ENCODE results near the gene PCDH9.
"Not testable (repeated sequence)": the region's sequence is repeated elsewhere in the genome, so short reads cannot be mapped to it uniquely, and the experiment has no call there.

The PCDH9 gene

DNA sequence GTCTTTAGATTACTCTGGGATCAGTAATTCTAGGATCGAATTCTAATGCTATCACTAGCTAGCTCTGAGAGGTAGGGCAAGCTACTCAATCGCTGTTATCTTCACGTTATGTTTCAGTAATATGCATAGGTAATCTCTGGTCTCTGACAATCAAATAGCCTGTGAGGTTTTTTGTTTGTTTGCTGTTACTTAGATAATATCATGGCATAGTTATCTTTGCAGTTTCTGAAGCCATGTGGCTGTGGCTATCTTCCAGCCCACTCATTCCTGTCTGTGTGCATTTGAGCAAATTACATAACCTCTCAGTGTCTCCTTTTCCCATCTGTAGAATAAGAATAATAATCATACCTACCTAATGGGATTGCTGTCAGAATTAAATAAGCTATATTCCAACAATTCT lies 330.2 kb downstream of the PCDH9 start:
- DNase-seq (ENCODE audit: low read depth): no peak

DNA sequence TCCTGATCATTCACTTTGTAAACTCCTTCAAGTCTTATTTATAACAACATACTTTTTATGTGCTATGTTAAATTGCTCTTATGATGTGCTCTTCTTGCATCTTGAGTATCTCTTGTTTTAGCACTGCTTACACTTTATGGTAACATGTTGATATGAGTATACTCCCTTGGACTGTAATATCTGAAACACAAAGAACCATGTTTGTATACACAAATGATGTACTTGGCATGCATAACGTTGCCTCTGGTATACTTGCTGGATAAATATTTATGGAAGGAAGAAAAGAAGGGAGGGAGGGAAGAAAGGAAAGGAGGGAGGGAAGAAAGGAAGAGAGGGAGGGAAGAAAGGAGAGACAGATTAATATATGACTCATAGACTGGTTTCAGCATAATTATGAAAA lies 333.2 kb downstream of the PCDH9 start:
- DNase-seq (ENCODE audit: low read depth): no peak

DNA sequence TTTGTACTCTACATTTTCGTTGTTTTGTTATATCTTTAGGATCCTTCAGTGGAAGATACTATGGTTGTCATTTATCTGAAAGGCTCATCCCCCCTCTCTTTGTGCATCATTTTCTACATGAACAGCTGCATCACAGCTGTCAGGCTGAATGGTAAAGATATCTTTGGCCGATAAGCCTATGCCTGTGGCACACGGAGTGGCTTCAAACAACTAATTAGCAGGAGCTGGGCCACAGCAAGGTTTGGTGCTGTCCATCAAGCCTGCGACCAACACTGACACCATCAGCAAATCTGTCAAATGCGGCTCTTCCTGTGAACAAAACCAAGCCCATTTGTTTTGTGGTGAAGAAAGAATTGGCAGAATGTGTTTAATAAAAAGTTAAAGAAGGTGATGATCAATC lies 334.4 kb downstream of the PCDH9 start:
- DNase-seq (ENCODE audit: low read depth): no peak

DNA sequence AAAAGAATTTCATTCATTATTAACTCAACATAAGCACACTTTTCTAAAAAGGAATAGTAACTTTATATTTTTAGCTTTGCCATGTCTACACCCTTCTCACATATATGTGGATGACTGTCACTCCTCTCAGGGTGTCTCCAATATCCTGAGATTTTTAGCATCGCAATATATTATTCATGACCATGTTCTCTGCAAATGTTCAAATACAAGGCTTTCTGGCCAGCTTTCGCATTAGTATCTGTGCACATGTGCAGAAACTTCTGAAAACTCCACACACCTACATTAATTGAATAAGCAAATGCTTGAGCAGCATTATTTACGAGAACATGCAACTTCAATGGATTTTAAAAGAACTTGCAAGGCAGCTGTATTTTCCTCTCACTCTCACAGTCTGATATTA lies 334.8 kb downstream of the PCDH9 start:
- no peak for DNase-seq (ENCODE audit: low read depth)

DNA sequence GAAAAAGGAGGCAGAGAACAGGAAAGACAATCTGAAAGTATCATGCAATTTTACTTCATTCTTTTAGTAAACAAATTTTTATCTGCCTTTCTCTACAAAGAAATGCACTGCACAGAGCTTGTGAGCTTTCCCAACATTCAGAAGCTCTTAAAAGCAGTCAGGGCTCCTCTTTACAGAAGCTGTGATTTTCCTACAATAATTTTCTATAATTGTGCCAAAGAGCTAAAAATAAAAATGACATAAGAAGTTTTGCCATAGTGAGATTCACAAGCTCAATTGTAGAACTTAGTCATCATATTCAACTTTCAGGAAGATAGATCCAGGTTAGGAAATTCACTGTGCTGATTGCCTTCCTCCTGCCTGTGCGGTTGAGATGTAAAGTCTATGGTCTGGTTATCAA lies 341.4 kb downstream of the PCDH9 start:
- DNase-seq (ENCODE audit: low read depth): no peak

DNA sequence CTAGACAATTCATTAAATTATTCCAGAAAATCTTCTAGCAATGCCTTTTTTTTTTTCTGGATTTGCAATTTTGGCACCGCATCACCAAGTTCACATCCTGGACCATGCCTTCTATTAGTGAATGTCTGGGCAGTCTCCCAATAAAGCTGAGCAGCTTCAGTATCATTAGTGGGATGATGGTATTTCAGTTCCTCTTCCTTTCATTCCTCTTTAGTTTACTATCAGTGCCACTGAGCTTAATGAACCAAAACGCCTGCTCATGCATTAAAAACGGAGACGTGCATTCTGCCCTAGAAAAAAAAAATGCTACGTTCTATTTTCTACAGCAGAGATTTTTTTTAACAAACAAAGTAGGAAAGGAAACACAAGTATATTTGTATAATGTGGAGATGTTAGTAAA lies 343.0 kb downstream of the PCDH9 start:
- DNase-seq (ENCODE audit: low read depth): no peak

DNA sequence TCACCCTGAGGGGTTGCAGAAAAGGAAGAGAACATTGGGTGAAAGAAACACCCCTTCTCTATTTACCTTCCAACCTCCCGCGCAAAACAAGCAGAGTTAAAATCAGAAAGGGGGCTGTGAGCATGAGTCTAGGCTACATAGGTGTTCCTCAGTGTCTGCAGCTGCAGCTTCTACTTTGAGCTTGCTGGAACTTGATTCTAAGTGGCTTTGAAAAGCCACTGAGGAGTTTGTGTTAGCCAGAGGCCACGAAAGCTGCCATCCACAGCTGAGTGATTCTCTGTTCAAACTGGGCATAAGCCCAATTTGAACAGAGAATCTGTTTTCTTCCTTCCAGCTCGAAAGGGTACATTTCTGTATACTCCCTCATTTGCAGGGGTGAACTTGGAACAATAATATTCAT lies 343.9 kb downstream of the PCDH9 start:
- DNase-seq (ENCODE audit: low read depth): no peak

DNA sequence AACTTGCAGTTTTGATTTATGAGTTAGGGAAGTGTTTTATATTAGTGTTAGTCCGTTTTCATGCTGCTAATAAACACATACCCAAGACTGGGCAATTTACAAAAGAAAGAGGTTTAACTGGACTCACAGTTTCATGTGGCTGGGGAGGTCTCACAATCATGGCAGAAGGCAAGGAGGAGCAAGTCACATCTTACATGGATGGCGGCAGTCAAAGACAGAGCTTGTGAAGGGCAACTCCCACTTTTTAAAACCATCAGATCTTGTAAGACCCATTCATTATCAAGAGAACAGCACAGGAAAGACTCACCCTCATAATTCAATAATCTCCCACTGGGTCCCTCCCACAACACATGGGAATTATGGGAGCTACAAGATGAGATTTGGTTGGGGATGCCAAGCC lies 349.0 kb downstream of the PCDH9 start:
- DNase-seq (ENCODE audit: low read depth): not testable (repeated sequence)

DNA sequence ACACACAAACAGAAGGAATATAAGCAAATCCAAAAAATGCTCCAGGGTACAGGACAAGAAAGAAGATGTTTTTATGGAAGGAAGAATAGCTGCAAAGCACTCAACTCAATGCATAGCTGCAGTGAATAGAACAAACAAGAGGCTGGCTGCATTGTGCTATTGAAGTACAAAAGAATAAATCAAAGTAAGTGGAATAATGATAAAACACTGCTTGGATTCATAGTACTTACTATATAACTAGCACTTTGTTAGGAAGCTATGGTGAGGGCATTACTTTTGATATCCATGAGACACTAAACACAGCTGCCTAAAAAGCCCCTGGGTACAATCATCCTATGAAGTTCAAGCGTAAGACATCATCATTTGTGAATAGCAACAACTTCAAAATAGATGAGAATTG lies 350.1 kb downstream of the PCDH9 start:
- no peak for DNase-seq (ENCODE audit: low read depth)

DNA sequence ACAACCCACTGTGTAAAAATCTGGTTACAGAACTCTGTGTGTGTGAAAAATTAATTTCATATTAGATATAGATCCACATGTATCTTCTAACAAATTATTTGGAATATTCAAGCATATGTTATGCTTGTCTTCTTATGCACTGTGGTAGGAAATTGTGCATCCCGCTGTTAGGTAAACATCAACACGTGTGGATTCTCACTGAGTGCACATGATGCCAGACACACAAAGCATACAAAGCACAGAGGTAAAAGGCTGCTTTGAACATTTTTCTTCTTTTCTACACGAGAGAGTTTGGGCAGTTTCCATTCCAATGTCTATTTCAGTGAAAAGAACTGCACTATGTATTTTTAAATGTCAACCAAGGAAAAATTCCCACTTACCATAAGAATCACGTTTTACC lies 354.9 kb downstream of the PCDH9 start:
- no peak for DNase-seq (ENCODE audit: low read depth)

DNA sequence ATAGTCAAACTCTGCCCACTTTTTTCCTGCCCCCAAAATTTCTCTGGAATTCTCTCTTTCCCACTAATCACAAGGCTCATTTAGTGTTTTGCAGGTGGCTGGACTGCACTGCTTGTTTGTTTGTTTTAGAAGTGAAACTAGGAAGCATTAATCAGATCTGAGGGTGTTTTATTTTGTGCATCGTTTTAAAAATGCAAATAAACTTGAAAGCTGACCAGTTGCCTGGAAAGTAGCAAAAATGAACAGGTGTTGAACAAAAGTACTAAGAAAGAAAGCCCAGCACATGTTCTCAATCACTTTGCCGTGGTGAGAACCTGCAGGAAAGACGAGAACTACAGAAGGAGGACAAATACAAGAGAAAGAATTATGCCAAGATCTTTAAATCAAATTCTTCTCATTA lies 365.5 kb downstream of the PCDH9 start:
- DNase-seq (ENCODE audit: low read depth): no peak

DNA sequence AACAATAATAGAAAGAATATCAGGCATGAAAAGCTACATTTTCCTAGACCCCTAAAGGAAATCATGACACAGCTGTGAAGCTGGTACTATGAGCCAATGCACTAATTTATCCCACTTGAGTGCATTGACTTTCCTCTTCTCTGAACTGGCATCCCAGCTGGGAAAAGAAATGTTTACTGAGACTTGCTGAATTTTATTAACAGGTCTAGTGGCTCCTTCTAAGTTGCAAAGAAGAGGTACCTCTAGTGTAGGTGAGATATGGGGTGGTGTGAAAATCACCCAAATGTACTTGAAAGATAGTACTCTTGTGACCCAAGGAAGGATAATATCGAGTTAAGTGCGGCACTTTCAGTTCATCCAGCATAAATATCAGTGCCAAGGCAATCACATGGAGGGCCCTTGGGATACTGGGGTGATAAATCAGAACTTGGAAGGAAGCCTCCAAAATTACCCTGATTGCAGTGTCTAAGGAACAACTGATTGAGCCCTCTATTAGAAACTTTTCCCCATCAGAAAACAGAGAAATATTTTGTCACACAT lies 369.2 kb downstream of the PCDH9 start:
- no peak for DNase-seq (ENCODE audit: low read depth)

DNA sequence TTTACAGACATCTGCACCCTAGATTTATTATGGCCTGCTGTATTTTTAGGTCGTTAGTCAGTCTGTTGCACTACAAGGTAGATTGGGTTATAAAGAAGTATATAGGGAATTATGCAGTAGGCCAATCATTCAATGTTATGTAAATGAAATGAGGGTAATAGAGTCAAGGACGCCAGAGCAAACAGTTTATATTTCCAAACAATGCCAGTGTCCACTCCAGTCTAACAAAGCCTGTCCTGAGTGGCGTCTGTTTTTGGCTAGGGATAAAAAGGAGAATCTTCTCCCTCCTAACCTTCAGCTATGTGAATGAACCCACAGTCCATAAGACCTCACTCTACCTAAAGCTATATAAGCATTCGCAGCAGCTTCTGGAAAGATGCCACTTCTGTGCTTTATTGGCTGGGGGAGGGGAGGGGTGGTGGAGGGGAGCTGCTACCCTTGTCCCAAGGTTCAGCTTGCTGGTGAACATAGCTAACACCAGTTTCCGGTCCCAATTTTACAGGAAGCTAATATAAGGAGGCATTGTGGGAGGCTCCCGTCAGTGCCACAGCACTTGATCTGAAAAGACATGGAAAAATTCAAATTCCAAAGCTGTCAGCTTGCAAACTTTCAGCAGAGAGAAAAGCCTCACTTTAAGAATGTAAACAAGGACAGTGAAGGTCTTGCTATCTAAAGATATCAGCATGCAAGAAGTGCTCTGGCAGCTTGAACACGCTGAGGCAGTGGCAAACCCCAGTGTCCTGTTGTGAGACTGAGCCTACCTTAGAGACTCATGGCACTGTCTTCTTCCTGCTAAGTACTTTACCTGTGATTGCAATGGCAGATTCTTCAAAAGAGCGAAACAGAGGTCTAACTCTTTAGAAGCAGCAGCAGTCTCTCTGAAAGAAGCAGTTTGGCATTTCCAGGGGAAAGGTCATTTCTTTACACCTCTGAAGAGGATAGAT lies 369.9 kb downstream of the PCDH9 start:
- DNase-seq (ENCODE audit: low read depth): no peak

DNA sequence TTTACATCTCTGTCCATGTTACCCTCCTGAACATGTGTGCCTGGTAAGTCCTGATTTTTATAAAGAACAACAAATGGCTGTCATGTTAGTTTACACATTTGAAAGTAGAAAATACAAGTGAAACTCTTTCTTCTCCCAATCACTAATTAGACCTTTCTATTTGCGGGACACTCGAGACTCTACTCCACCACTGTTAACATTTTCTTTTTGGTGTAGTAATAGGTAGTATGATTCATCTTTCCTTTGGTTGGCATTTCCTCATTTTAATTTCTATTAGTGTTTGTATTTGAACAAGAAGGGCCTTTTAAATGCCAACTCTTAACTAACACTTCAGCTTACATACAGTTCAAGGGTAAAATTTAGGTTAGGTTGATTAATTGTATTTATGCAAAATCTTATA lies 371.1 kb downstream of the PCDH9 start:
- no peak for DNase-seq (ENCODE audit: low read depth)

DNA sequence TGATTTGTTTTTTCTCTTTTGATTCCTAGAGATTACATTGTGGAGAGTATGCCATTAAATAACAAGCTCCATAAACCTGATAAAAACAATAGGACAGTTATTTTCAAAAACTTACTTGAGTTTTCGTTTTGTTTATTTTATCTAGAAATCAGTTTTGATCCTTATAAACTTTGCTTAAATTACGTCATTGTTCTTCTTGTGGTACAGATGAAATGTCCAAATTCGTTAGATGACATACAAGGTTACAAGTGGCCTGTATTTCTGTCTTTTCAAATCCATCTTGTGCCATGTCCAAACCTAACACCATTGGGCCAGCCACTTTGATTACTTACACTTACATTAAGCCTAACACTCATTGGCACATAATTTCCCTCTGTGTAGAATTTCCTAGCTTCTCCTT lies 372.0 kb downstream of the PCDH9 start:
- DNase-seq (ENCODE audit: low read depth): no peak

DNA sequence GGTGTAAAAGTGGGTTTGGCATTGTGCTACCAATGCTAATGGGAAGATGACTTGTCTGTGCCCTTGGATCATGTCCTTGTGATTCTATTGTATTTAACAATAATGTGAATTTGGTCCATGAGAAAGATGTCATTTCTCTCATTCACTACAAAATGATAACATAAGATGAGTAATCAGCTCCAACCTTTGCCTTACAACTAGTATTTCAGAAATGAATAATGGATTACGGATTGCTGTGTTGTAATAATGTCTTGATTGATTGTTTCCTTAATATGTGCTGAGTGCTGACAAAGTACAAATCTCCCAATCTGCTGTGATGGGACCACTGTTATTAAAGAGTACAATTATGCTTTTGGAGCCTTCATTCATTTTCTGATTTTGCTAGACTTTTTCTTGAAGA lies 375.0 kb downstream of the PCDH9 start:
- no peak for DNase-seq (ENCODE audit: low read depth)

DNA sequence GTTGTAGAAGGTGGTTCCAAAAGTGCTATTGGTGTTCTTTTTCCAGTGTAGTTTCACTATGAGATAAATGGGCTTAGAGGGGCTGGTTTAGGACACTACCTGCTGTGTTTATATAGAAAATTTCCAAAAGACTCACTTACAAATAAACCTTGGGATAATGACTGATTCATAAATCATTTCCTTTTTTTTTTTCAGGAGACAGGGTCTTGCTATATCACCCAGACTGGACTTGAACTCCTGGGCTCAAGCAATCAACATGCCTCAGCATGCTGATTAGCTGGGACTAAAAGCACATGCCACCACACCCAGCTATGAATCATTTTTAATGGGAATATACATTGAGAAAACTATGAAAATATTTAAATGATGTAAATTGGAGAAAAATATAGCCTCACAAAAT lies 376.6 kb downstream of the PCDH9 start:
- DNase-seq (ENCODE audit: low read depth): no peak

DNA sequence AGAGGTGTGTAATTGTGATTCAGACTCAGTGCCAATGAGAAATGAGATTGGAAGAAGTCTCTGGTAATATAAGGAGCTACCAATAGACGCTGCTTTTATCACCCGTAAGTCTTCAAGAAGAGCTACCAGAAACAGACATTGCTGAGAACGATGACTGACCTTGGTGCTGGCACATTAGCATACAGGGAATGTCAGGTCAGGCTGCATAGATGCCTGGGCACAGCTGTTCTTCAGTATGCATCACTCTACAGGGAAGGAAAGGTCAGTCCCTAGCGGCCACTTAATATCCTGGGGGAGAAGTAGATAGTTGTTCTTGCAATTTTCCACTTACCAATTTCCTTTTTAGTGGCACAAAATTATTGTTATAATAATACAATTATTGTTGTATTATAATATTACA lies 380.4 kb downstream of the PCDH9 start:
- no peak for DNase-seq (ENCODE audit: low read depth)

DNA sequence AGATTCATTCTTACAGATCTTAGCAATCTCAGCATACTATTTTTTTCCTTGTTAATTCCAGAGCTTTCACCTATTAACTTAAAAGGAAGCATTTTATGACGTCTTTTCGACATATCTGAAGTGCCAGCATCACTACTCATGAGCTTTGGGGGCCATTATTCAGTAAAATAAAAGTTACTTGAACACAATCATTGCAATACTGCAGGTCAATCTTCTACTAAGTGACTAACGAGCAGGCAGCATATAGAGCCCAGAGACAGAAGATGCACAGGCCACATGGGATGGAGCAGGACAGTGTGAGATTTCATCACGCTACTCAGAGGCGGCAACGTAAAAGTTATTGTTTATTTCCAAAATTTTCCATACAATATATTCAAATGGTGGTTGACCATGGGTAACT lies 382.6 kb downstream of the PCDH9 start:
- no peak for DNase-seq (ENCODE audit: low read depth)

DNA sequence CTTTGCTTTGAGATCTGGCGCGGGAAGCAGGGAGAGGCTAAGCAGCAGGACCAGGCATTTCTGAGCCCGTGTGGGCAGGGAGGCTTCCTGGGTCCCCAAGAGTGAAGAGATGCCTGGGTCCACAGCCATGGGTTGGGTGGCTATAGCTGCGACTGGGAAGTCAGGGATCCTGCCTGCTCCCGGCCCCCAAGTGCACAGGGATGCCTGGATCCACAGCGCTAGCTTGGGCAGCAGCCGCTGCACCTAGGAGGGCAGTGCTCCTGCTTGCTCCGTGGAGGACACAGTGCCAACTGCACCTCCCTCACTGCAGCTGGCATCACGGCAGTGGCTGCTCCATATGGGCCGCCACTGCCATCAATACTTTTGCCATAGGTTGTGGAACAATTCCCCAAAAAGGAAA lies 384.7 kb downstream of the PCDH9 start:
- DNase-seq (ENCODE audit: low read depth): no peak

DNA sequence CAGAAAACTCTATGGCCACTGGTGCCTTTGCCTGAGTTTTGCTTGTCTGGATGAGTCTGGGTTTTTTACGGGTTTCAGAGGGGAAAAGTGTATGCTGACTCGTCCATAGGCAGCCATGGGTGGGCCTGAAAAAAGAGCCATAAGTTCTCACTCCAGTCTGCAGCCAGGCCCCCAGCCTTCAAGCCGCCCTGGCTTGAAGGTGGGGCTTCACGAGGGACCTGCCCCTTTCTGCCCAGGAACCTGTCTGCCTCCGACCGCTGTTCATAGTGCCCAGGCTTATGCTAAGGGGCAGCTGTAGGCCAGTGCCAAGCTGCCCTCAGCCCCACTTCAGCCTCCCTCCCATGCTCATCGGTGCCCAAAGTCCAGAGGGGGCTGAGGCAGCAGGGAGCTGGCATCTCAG lies 385.2 kb downstream of the PCDH9 start:
- no peak for DNase-seq (ENCODE audit: low read depth)

DNA sequence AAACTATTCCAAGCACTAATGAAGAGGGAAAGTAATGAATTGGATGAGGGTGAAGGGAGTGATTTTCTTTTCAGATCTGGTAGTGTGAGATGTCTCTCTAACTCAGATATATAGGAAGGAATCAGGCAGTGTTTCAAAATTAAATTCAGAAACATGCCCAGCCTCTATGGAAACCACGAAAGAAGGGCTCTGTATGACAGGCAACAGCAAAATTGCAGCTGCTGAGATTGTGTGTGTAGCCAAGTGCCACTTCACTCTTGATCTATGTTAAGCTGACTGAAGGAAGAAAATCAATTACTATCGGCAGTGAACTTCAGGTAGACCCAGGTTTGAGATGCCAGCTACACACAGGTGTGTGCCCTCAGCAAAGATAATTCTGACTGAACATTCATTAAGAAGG lies 387.4 kb downstream of the PCDH9 start:
- DNase-seq (ENCODE audit: low read depth): no peak

DNA sequence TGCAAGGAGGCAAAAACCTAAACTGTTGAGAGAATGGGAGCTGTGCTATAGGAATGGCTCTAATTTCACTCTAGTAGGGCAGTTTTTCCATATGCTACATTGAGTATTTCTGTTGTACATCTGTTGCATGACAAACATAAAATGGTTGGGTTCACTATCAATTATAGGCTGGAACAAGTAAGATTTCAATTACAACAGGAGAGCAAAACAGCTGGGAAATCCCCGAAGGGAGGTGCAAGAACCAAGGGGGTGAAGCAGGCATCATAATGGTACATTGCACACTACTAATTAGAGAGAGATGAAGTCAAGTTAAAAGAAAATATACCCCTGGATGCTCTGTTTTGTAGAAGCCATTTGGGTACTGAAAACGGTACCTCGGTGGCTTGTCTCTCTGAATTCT lies 389.5 kb downstream of the PCDH9 start:
- no peak for DNase-seq (ENCODE audit: low read depth)

DNA sequence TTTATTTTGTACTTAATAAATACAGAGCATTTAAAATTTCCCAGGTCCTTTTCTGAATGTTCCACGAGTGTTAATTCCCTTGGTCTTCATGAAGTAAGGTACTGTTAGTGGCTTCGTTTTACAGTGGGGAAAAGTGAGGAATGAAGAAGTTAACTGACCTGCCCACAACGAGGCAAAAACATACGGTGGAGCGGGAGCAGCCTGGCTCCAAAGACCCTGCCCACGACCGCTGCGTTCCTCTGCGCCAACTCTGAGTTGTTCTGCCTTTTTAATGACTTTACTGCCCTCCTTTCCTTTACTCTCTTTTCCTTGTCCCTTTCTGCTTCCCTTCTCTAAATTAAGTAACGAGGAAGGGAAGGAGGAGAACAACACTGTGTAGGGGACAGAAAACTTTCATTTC lies 392.9 kb downstream of the PCDH9 start:
- DNase-seq (ENCODE audit: low read depth): no peak
